HCT116 (cell line): ENCODE results near the gene PLCE1.

Experiments
- FOSL1 ChIP-seq: IDR thresholded peaks from 2 replicates; pipeline ENCODE4 v1.6.1; 2012; ENCODE audit warnings: low read depth
- MAX ChIP-seq: IDR thresholded peaks from 2 replicates; pipeline ENCODE4 v1.6.1; 2012
- POLR2A ChIP-seq: IDR thresholded peaks from 2 replicates; pipeline ENCODE4 v1.7.0; 2011; ENCODE audit warnings: borderline replicate concordance; ENCODE audit not compliant: insufficient read depth, insufficient read length; ENCODE audit errors: extremely low read depth

- TF ChIP-seq MAX (no peak), FOSL1 (no peak), POLR2A (no peak)
Observed at GRCh38 chr10:94024407-94024806, 30.7 kb downstream of the PLCE1 start.
